ENCODE results near the gene SLC43A1.
A peak's percentile ranks its signal among the peaks of the same experiment; 100 is the strongest.
"Not testable (repeated sequence)": the region's sequence is repeated elsewhere in the genome, so short reads cannot be mapped to it uniquely, and the experiment has no call there.

Gene SLC43A1

GRCh38 chr11:57515332-57516060 lies at the start of gene SLC43A1:
Gene SLC43A1, minus strand, starts transcription at chr11:57515702. Its CDS starts 1,591 bp downstream, at chr11:57514111.
- DNase-seq: peak; percentile 18

- DNase-seq: no peak
Observed at GRCh38 chr11:57562596-57562995, 47.1 kb upstream of the SLC43A1 start.

- no peak for DNase-seq
Observed at GRCh38 chr11:57560146-57560545, 44.6 kb upstream of the SLC43A1 start.

GRCh38 chr11:57556041-57556440 lies 40.5 kb upstream of the SLC43A1 start:
- no peak for DNase-seq

- DNase-seq: no peak
Observed at GRCh38 chr11:57555393-57555792, 39.9 kb upstream of the SLC43A1 start.

- DNase-seq: no peak
Observed at GRCh38 chr11:57552479-57552878, 37.0 kb upstream of the SLC43A1 start.

- no peak for DNase-seq
Observed at GRCh38 chr11:57551941-57552340, 36.4 kb upstream of the SLC43A1 start.

GRCh38 chr11:57549983-57550382 lies 34.5 kb upstream of the SLC43A1 start:
- DNase-seq: no peak

GRCh38 chr11:57547854-57548377 lies 32.4 kb upstream of the SLC43A1 start:
- DNase-seq: no peak

GRCh38 chr11:57546869-57547475 lies 31.5 kb upstream of the SLC43A1 start:
- DNase-seq: no peak

GRCh38 chr11:57546451-57546850 lies 30.9 kb upstream of the SLC43A1 start:
- DNase-seq: no peak

- DNase-seq: no peak
Observed at GRCh38 chr11:57545883-57546282, 30.4 kb upstream of the SLC43A1 start.

GRCh38 chr11:57544566-57544965 lies 29.1 kb upstream of the SLC43A1 start:
- DNase-seq: no peak

GRCh38 chr11:57543593-57543992 lies 28.1 kb upstream of the SLC43A1 start:
- no peak for DNase-seq

- DNase-seq: no peak
Observed at GRCh38 chr11:57542582-57542981, 27.1 kb upstream of the SLC43A1 start.

GRCh38 chr11:57541169-57541568 lies 25.7 kb upstream of the SLC43A1 start:
- no peak for DNase-seq

- DNase-seq: no peak
Observed at GRCh38 chr11:57539342-57539741, 23.8 kb upstream of the SLC43A1 start.

GRCh38 chr11:57536947-57537619 lies 21.6 kb upstream of the SLC43A1 start, which contains the start of gene SMTNL1:
Gene SMTNL1, plus strand, starts transcription at chr11:57537595. Its CDS starts 5,048 bp downstream, at chr11:57542643.
- no peak for DNase-seq

- not testable (repeated sequence) for DNase-seq
Observed at GRCh38 chr11:57534449-57534848, 18.9 kb upstream of the SLC43A1 start.

GRCh38 chr11:57530596-57531507 lies 15.3 kb upstream of the SLC43A1 start, which contains the start of gene TIMM10:
Gene TIMM10, minus strand, starts transcription at chr11:57530754. Its CDS starts 565 bp downstream, at chr11:57530189.
- DNase-seq: peak; percentile 97

GRCh38 chr11:57530215-57530595 lies 14.7 kb upstream of the SLC43A1 start:
- DNase-seq: no peak

GRCh38 chr11:57529012-57529411 lies 13.5 kb upstream of the SLC43A1 start:
- DNase-seq: no peak

All from CD4-positive, alpha-beta T cell treated with Interleukin-10 for 1 hour (primary cell).